GM12878 (cell line): ENCODE measurements around the gene TCF12. TPM values are rescaled to one million over a fixed set of nuclear protein-coding genes. Genes with fewer than 3 reads are reported as not detected.

Experiments used
- ATAC-seq: fragments of 200-7000 bp; cut with Tn5 transposase; 3 replicates; pipeline ENCODE4 v1.9.1; 2020; ENCODE audit warnings: mild to moderate bottlenecking, moderate library complexity
- BruUV-seq: library from RNA; stranded (reverse); fragments of 400-500 nt; replicated peaks from 2 replicates; lab custom pipeline; 2021; lab: Mats Ljungman, UMichigan
- CTCF ChIA-PET: fragments of 300-600 bp; sonication (Branson Sonifier 250); formaldehyde crosslinking; extraction: SDS; loops from one replicate; lab custom pipeline; 2021; ENCODE audit warnings: inconsistent platforms; lab: Yijun Ruan, JAX
- POLR2A ChIA-PET: fragments of 350-600 bp; formaldehyde crosslinking; extraction: SDS; loops from one replicate; lab custom pipeline; 2021; ENCODE audit warnings: inconsistent platforms; lab: Charles Lee
- RAD21 ChIA-PET: fragments of 300-600 bp; sonication (Branson Sonifier 250); formaldehyde crosslinking; loops from one replicate; lab custom pipeline; 2023; ENCODE audit warnings: antibody characterized with exemption; ENCODE audit not compliant: unreplicated experiment; lab: Charles Lee
- SMC1A ChIA-PET: fragments of 300-600 bp; sonication (Branson Sonifier 250); formaldehyde crosslinking; loops from one replicate; lab custom pipeline; 2023; ENCODE audit not compliant: unreplicated experiment, uncharacterized antibody; lab: Charles Lee
- DNase-seq: peaks from one replicate; pipeline ENCODE4 v3.0.0-alpha.2; 2011; ENCODE audit warnings: low read depth, low spot score
- FAIRE-seq: peaks from 3 replicates; lab custom pipeline; 2011; peaks lifted over from hg19 to GRCh38; lab: Jason Lieb, UNC
- H2AFZ ChIP-seq: 2 replicates; pipeline ENCODE4 v1.6.0; 2011; ENCODE audit warnings: low read depth, low read length, control low read depth; ENCODE audit not compliant: control insufficient read depth
- H3K27ac ChIP-seq: 2 replicates; pipeline ENCODE4 v1.5.1; 2011; ENCODE audit warnings: control low read depth; ENCODE audit not compliant: control insufficient read depth, insufficient read depth
- H3K27me3 ChIP-seq, 2 experiments: replicated peaks in 1 of 2; 2 replicates each; pipeline versions ENCODE4 v1.6.0 to v1.6.1; 2011; ENCODE audit warnings: low read length in 1 of 2; ENCODE audit not compliant: control insufficient read depth in 2 of 2, insufficient read depth in 2 of 2
- H3K36me3 ChIP-seq, 2 experiments: 2 replicates each; pipeline ENCODE4 v1.5.1; 2011; ENCODE audit warnings: low read length in 1 of 2; ENCODE audit not compliant: control insufficient read depth in 2 of 2, insufficient read depth in 2 of 2
- H3K4me1 ChIP-seq: 2 replicates; pipeline ENCODE4 v1.6.1; 2011; ENCODE audit warnings: mild to moderate bottlenecking, low read length, moderate library complexity, mixed read lengths; ENCODE audit not compliant: control insufficient read depth, insufficient read depth
- H3K4me2 ChIP-seq: 2 replicates; pipeline ENCODE4 v1.6.0; 2011; ENCODE audit warnings: control low read depth; ENCODE audit not compliant: control insufficient read depth, insufficient read depth
- H3K4me3 ChIP-seq: fragments of 200-600 bp; sonication (generic); 2 replicates; pipeline ENCODE4 v1.5.1; 2016
- H3K79me2 ChIP-seq: 2 replicates; pipeline ENCODE4 v1.6.0; 2011; ENCODE audit warnings: low read length; ENCODE audit not compliant: control insufficient read depth, insufficient read depth
- H3K9ac ChIP-seq: 2 replicates; pipeline ENCODE4 v1.8.0; 2011; ENCODE audit warnings: low read length, control low read depth, mixed read lengths; ENCODE audit not compliant: control insufficient read depth, insufficient read depth
- H3K9me3 ChIP-seq: replicated peaks from 3 replicates; pipeline ENCODE4 v1.5.1; 2011; ENCODE audit warnings: mild to moderate bottlenecking, low read length; ENCODE audit not compliant: control insufficient read depth, insufficient read depth
- H4K20me1 ChIP-seq: 2 replicates; pipeline ENCODE4 v1.6.0; 2011; ENCODE audit not compliant: control insufficient read depth, insufficient read depth
- BCL3 ChIP-seq: IDR thresholded peaks from 2 replicates; pipeline ENCODE4 v1.6.1; 2011; ENCODE audit warnings: borderline replicate concordance, low read depth, mild to moderate bottlenecking, moderate library complexity, low read length; ENCODE audit not compliant: insufficient read depth, poor library complexity, severe bottlenecking
- CHD4 ChIP-seq: fragments of 200-600 bp; sonication (generic); IDR thresholded peaks from 2 replicates; pipeline ENCODE4 v1.6.1; 2016; ENCODE audit warnings: mild to moderate bottlenecking
- E4F1 ChIP-seq: fragments of 450-650 bp; IDR thresholded peaks from 2 replicates; pipeline ENCODE4 v1.6.1; 2018; ENCODE audit warnings: borderline replicate concordance, mild to moderate bottlenecking; ENCODE audit not compliant: partially characterized antibody
- EP300 ChIP-seq, 2 experiments: fragments of 150-350 bp in 1 of 2; IDR thresholded peaks; 2 replicates each; pipeline ENCODE4 v1.6.1; 2011 to 2012; ENCODE audit warnings: low read depth in 2 of 2, low read length in 2 of 2, borderline replicate concordance in 1 of 2, improper control_type of control experiment in 1 of 2, inconsistent platforms in 1 of 2; ENCODE audit not compliant: control insufficient read depth in 1 of 2
- MYC ChIP-seq: IDR thresholded peaks from 2 replicates; pipeline ENCODE4 v1.6.1; 2011; ENCODE audit warnings: mild to moderate bottlenecking, low read length, moderate library complexity, inconsistent platforms; ENCODE audit not compliant: insufficient read depth, insufficient replicate concordance, insufficient read length, severe bottlenecking
- PML ChIP-seq: IDR thresholded peaks from 2 replicates; pipeline ENCODE4 v1.6.1; 2012; ENCODE audit warnings: low read length, inconsistent platforms
- SPI1 ChIP-seq: IDR thresholded peaks from 2 replicates; pipeline ENCODE4 v1.6.1; 2011; ENCODE audit warnings: low read depth, mild to moderate bottlenecking, low read length, moderate library complexity, borderline replicate concordance; ENCODE audit not compliant: insufficient read depth
- ZNF384 ChIP-seq: IDR thresholded peaks from 2 replicates; pipeline ENCODE4 v1.6.1; 2012; ENCODE audit warnings: low read depth, mild to moderate bottlenecking, low read length, improper control_type of control experiment, borderline replicate concordance
- ZNF687 ChIP-seq: fragments of 450-650 bp; IDR thresholded peaks from 2 replicates; pipeline ENCODE4 v1.6.1; 2017; ENCODE audit warnings: mild to moderate bottlenecking, moderate library complexity
- WGBS: methylation state at CpG from one replicate; pipeline ENCODE4 v1.1.6; 2016; ENCODE audit warnings: low lambda C conversion rate; ENCODE audit not compliant: insufficient replicate concordance, insufficient coverage; ENCODE audit errors: missing lambda C conversion rate; 5-methylcytosine and 5-hydroxymethylcytosine counted together
- in situ Hi-C: fragments of 300-500 bp; cut with MboI; formaldehyde crosslinking; loops from 9 replicates; pipeline ENCODE4 v1.14.3; 2018; ENCODE audit warnings: mixed read lengths
- intact Hi-C: fragments of 100-400 bp; cut with micrococcal nuclease; formaldehyde crosslinking; loops from one replicate; pipeline ENCODE4 v1.14.2; 2022; ENCODE audit not compliant: unreplicated experiment
- polyA plus RNA-seq, 11 experiments: library from polyadenylated mRNA; depleted of rRNA in 4 of 11; unstranded in 6 of 11; stranded (reverse) in 5 of 11; fragments of >200 nt; fragmentation: Nextera tagmentation in 4 of 11; fragmentation: Illumina TruSeq in 1 of 11; extraction: Ambion mirVana in 4 of 11; extraction: Trizol in 1 of 11; gene quantifications; 1 replicate in 1 of 11; 2 replicates in 10 of 11; pipeline versions ENCODE4 v1.2.1 to v1.2.3, GENCODE V29; 2011 to 2016; ENCODE audit warnings: inconsistent platforms in 2 of 11, missing spikeins in 2 of 11, low read depth in 1 of 11
- total RNA-seq, 4 experiments: library from RNA; depleted of rRNA in 3 of 4; stranded (reverse); fragments of >200 nt in 3 of 4; fragmentation: Illumina TruSeq in 1 of 4; extraction: Trizol in 1 of 4; gene quantifications; 2 replicates each; pipeline versions ENCODE4 v1.2.1 to v1.2.3, GENCODE V29; 2013 to 2021

TCF12 gene
- total and polyA plus RNA-seq, 10 of the 15 experiments (the other 5 are each of a cell fraction or from before 2014, with no cell fraction given), result 8.2 to 70.9 (median 49.5) TPM

GRCh38 chr15:57290187-57290586 is 371.7 kb downstream of the TCF12 start:
- CTCF ChIA-PET, result interaction anchor here (1.7 kb wide), 1 partner anchor 10 kb away, joined by 4 read pairs; no protein-coding TSS in a partner anchor

More at GRCh38 chr15:57290187-57290586, 371.7 kb downstream of the TCF12 start:
- WGBS, result 100% methylated on average over 2 of the region's 2 CpGs
- no TSS peak for BruUV-seq
- H3K27ac ChIP-seq, result no peak overlapping the region
- FAIRE-seq (no peak), ATAC-seq (no peak), DNase-seq (no peak)
- intact Hi-C loops, result no loop called here
- peaks cover 6 to 9% of the 10 kb centered on the region in 2 experiments for H3K36me3 ChIP-seq
- ChIA-PET SMC1A (interaction anchor here (1.1 to 2.8 kb wide), 3 partner anchors 9 to 17 kb away, joined by 5 to 11 read pairs (median 11); no protein-coding TSS in a partner anchor), POLR2A (interaction anchor here (0.7 to 1.4 kb wide), 3 partner anchors 11 to 122 kb away, joined by 3 to 7 read pairs (median 6); no protein-coding TSS in a partner anchor), RAD21 (interaction anchor here (0.7 to 1.7 kb wide), 4 partner anchors 11 to 143 kb away, joined by 3 to 7 read pairs (median 4); no protein-coding TSS in a partner anchor)
- H3K9ac ChIP-seq, result no peak overlapping the region
- H3K4me2 ChIP-seq, result no peak overlapping the region
- no peak overlapping the region for H2AFZ ChIP-seq
- no peak for TF ChIP-seq EP300 (IDR thresholded peaks at IDR 0.05; ENCODE audit: borderline replicate concordance in 1 of 2, control insufficient read depth in 1 of 2, low read depth in 2 of 2, low read length in 2 of 2)
- TF ChIP-seq CHD4, result no peak
- no peak for TF ChIP-seq ZNF687
- TF ChIP-seq E4F1, result no peak
- no peak for TF ChIP-seq PML
- no peak for TF ChIP-seq ZNF384
- no peak for TF ChIP-seq BCL3
- no peak for TF ChIP-seq SPI1
- TF ChIP-seq MYC, result no peak
- in situ Hi-C loops, result no loop called here
- H3K4me3 ChIP-seq, result no peak overlapping the region
- H3K79me2 ChIP-seq, result no peaks in the 10 kb centered on the region
- H3K4me1 ChIP-seq, result peaks cover 25% of the 10 kb centered on the region
- H4K20me1 ChIP-seq, result no peaks in the 10 kb centered on the region
- no peaks in the 10 kb centered on the region for H3K27me3 ChIP-seq
- no peaks in the 10 kb centered on the region for H3K9me3 ChIP-seq
